IMR-90 (cell line): ENCODE measurements around the gene RHBDL1. TPM values are rescaled to one million over a fixed set of nuclear protein-coding genes. Genes with fewer than 3 reads are reported as not detected.
A peak's percentile ranks its signal among the peaks of the same experiment; 100 is the strongest.

Experiments used
- ATAC-seq: fragments of 200-7000 bp; cut with Tn5 transposase; 2 replicates; pipeline ENCODE4 v1.9.1; 2020; ENCODE audit warnings: low read depth, mild to moderate bottlenecking, moderate library complexity
- BruUV-seq: library from RNA; stranded (reverse); fragments of 400-500 nt; replicated peaks from 2 replicates; lab custom pipeline; 2021; lab: Mats Ljungman, UMichigan
- CTCF ChIA-PET: fragments of 300-600 bp; formaldehyde crosslinking; extraction: SDS; loops from one replicate; lab custom pipeline; 2021; ENCODE audit warnings: antibody characterized with exemption; lab: Yijun Ruan, JAX
- POLR2A ChIA-PET: fragments of 300-600 bp; sonication (Branson Sonifier 250); formaldehyde crosslinking; loops from one replicate; lab custom pipeline; 2022; ENCODE audit warnings: antibody characterized with exemption; ENCODE audit not compliant: unreplicated experiment; lab: Charles Lee
- DNase-seq: peaks from one replicate; pipeline ENCODE4 v3.0.0; 2013
- H2AFZ ChIP-seq: replicated peaks from 2 replicates; pipeline ENCODE3; 2013; ENCODE audit warnings: low read length, mild to moderate bottlenecking; ENCODE audit not compliant: poor library complexity
- H2AK5ac ChIP-seq: 2 replicates; pipeline ENCODE4 v1.6.1; 2013; ENCODE audit warnings: low read depth, low read length, inconsistent platforms
- H2AK9ac ChIP-seq: replicated peaks from 2 replicates; pipeline ENCODE3; 2013; ENCODE audit warnings: mild to moderate bottlenecking, low read depth, low read length, moderate library complexity; ENCODE audit not compliant: poor library complexity
- H2BK120ac ChIP-seq: 2 replicates; pipeline ENCODE4 v1.6.1; 2013; ENCODE audit warnings: low read depth, low read length, inconsistent platforms
- H2BK15ac ChIP-seq: 3 replicates; pipeline ENCODE4 v1.6.1; 2013; ENCODE audit warnings: low read depth, low read length, inconsistent platforms
- H2BK20ac ChIP-seq: 2 replicates; pipeline ENCODE4 v1.6.1; 2013; ENCODE audit warnings: low read depth, mild to moderate bottlenecking, inconsistent platforms, low read length, moderate library complexity
- H2BK5ac ChIP-seq: 2 replicates; pipeline ENCODE4 v1.6.1; 2013; ENCODE audit warnings: mild to moderate bottlenecking, low read depth, low read length, inconsistent platforms; ENCODE audit not compliant: poor library complexity, severe bottlenecking
- H3K14ac ChIP-seq: replicated peaks from 2 replicates; pipeline ENCODE4 v1.6.1; 2013; ENCODE audit warnings: low read depth, low read length, inconsistent platforms
- H3K18ac ChIP-seq: 2 replicates; pipeline ENCODE4 v1.6.1; 2013; ENCODE audit warnings: low read depth, low read length, control low read depth
- H3K23ac ChIP-seq: 2 replicates; pipeline ENCODE4 v1.6.1; 2013; ENCODE audit warnings: low read depth, low read length, inconsistent platforms
- H3K27ac ChIP-seq: 2 replicates; pipeline ENCODE4 v1.5.1; 2013; ENCODE audit warnings: mild to moderate bottlenecking, control low read depth, low read length; ENCODE audit not compliant: insufficient read depth
- H3K27me3 ChIP-seq: 2 replicates; pipeline ENCODE4 v1.6.1; 2013; ENCODE audit warnings: low read length; ENCODE audit not compliant: control insufficient read depth, insufficient read depth
- H3K36me3 ChIP-seq: 2 replicates; pipeline ENCODE4 v1.6.1; 2013; ENCODE audit warnings: low read length, mixed read lengths; ENCODE audit not compliant: control insufficient read depth, insufficient read depth
- H3K4ac ChIP-seq: 2 replicates; pipeline ENCODE4 v1.6.1; 2013; ENCODE audit warnings: low read depth, low read length, inconsistent platforms
- H3K4me1 ChIP-seq: 2 replicates; pipeline ENCODE4 v1.6.1; 2013; ENCODE audit warnings: low read length, mixed read lengths; ENCODE audit not compliant: control insufficient read depth, insufficient read depth
- H3K4me2 ChIP-seq: 2 replicates; pipeline ENCODE4 v1.6.1; 2013; ENCODE audit warnings: low read depth, mild to moderate bottlenecking, control low read depth, low read length, moderate library complexity
- H3K4me3 ChIP-seq: 2 replicates; pipeline ENCODE4 v1.5.1; 2013; ENCODE audit warnings: low read depth, mild to moderate bottlenecking, control low read depth, low read length, moderate library complexity; ENCODE audit not compliant: insufficient read depth
- H3K56ac ChIP-seq: 2 replicates; pipeline ENCODE4 v1.6.1; 2013; ENCODE audit warnings: low read length, inconsistent platforms; ENCODE audit not compliant: insufficient read depth; ENCODE audit errors: extremely low read depth
- H3K79me1 ChIP-seq, 2 experiments: 2 replicates each; pipeline ENCODE4 v1.6.1; 2013; ENCODE audit warnings: low read length in 2 of 2, inconsistent platforms in 1 of 2, low read depth in 1 of 2
- H3K9ac ChIP-seq: 2 replicates; pipeline ENCODE4 v1.6.1; 2013; ENCODE audit warnings: low read depth, low read length, control low read depth
- H3K9me1 ChIP-seq: 2 replicates; pipeline ENCODE4 v1.6.1; 2013; ENCODE audit warnings: low read length, inconsistent platforms; ENCODE audit not compliant: insufficient read depth
- H3K9me3 ChIP-seq: 2 replicates; pipeline ENCODE4 v1.6.1; 2013; ENCODE audit warnings: low read length; ENCODE audit not compliant: control insufficient read depth, insufficient read depth
- H4K20me1 ChIP-seq: 2 replicates; pipeline ENCODE4 v1.6.1; 2013; ENCODE audit warnings: low read length, inconsistent platforms; ENCODE audit not compliant: insufficient read depth
- H4K5ac ChIP-seq: 2 replicates; pipeline ENCODE4 v1.6.1; 2013; ENCODE audit warnings: mild to moderate bottlenecking, low read depth, low read length, control low read depth
- H4K8ac ChIP-seq, 2 experiments: 2 replicates each; pipeline ENCODE4 v1.6.1; 2013; ENCODE audit warnings: low read depth in 2 of 2, low read length in 2 of 2, control low read depth in 1 of 2, inconsistent platforms in 1 of 2
- H4K91ac ChIP-seq: 2 replicates; pipeline ENCODE4 v1.6.1; 2013; ENCODE audit warnings: low read depth, low read length, inconsistent platforms; ENCODE audit not compliant: insufficient read depth
- BHLHE40 ChIP-seq: fragments of 150-350 bp; IDR thresholded peaks from 2 replicates; pipeline ENCODE4 v1.6.1; 2016; ENCODE audit warnings: mild to moderate bottlenecking, low read depth, low read length
- CEBPB ChIP-seq: IDR thresholded peaks from 2 replicates; pipeline ENCODE4 v1.6.1; 2012; ENCODE audit warnings: low read depth, low read length, improper control_type of control experiment
- CHD1 ChIP-seq: IDR thresholded peaks from 2 replicates; pipeline ENCODE4 v1.6.1; 2012; ENCODE audit warnings: low read depth, low read length, improper control_type of control experiment
- FOS ChIP-seq: fragments of 150-350 bp; IDR thresholded peaks from 2 replicates; pipeline ENCODE4 v1.6.1; 2016; ENCODE audit warnings: low read depth, low read length
- MAZ ChIP-seq: IDR thresholded peaks from 2 replicates; pipeline ENCODE4 v1.6.1; 2012; ENCODE audit warnings: low read depth, mild to moderate bottlenecking, low read length, improper control_type of control experiment, moderate library complexity, borderline replicate concordance
- MXI1 ChIP-seq: IDR thresholded peaks from 2 replicates; pipeline ENCODE4 v1.6.1; 2012; ENCODE audit warnings: low read depth, mild to moderate bottlenecking, low read length, moderate library complexity, borderline replicate concordance
- NFE2L2 ChIP-seq: fragments of 150-350 bp; IDR thresholded peaks from 2 replicates; pipeline ENCODE4 v1.6.1; 2016; ENCODE audit warnings: low read depth, mild to moderate bottlenecking, low read length
- POLR2A ChIP-seq: IDR thresholded peaks from 2 replicates; pipeline ENCODE4 v1.6.1; 2012; ENCODE audit warnings: mild to moderate bottlenecking, low read depth, low read length
- RAD21 ChIP-seq: IDR thresholded peaks from 2 replicates; pipeline ENCODE4 v1.6.1; 2012; ENCODE audit warnings: low read length, improper control_type of control experiment
- RCOR1 ChIP-seq: IDR thresholded peaks from 2 replicates; pipeline ENCODE4 v1.6.1; 2012; ENCODE audit warnings: mild to moderate bottlenecking, low read length, improper control_type of control experiment; ENCODE audit not compliant: insufficient replicate concordance
- RFX5 ChIP-seq: IDR thresholded peaks from 2 replicates; pipeline ENCODE4 v1.8.0; 2012; ENCODE audit warnings: low read depth, mild to moderate bottlenecking, low read length, moderate library complexity
- SMC3 ChIP-seq: fragments of 150-350 bp; IDR thresholded peaks from 2 replicates; pipeline ENCODE4 v1.6.1; 2016; ENCODE audit warnings: low read depth, mild to moderate bottlenecking, antibody characterized with exemption, low read length, moderate library complexity
- WGBS, 2 experiments: methylation state at CpG; one replicate each; pipeline versions ENCODE4 v1.1.5 to v1.1.7; 2013; ENCODE audit warnings: missing lambda C conversion rate in 2 of 2; ENCODE audit not compliant: insufficient read length in 1 of 2; ENCODE audit errors: extremely low coverage in 2 of 2; 5-methylcytosine and 5-hydroxymethylcytosine counted together
- dilution Hi-C: fragments of 300-500 bp; cut with HindIII; formaldehyde crosslinking; loops from one replicate; pipeline ENCODE4 v1.14.3; 2018; ENCODE audit warnings: low sequenced_read_pairs; ENCODE audit not compliant: unreplicated experiment
- in situ Hi-C: fragments of 300-500 bp; cut with MboI; formaldehyde crosslinking; loops from 3 replicates; pipeline ENCODE4 v1.14.3; 2019; ENCODE audit warnings: low sequenced_read_pairs, inconsistent platforms, mixed read lengths
- intact Hi-C: fragments of 100-400 bp; cut with micrococcal nuclease; formaldehyde crosslinking; loops from 2 replicates; pipeline ENCODE4 v1.10.0; 2022
- polyA plus RNA-seq, 3 experiments: library from polyadenylated mRNA; depleted of rRNA; stranded (reverse); fragments of >200 nt; gene quantifications; 2 replicates each; pipeline ENCODE4 v1.2.3, GENCODE V29; 2012; ENCODE audit warnings: low replicate concordance in 1 of 3
- total RNA-seq: library from RNA; depleted of rRNA; stranded (reverse); fragments of >200 nt; gene quantifications from 2 replicates; pipeline ENCODE4 v1.2.3, GENCODE V29; 2012
- TF ChIP-seq, protein P1 (sequence below): conservative IDR thresholded peaks from 2 replicates; pipeline ENCODE4 v1.5.1; 2012; ENCODE audit warnings: mild to moderate bottlenecking, low read depth, low read length, improper control_type of control experiment
- TF ChIP-seq, protein P2 (sequence below): fragments of 150-350 bp; IDR thresholded peaks from 2 replicates; pipeline ENCODE4 v1.6.1; 2017; ENCODE audit warnings: mild to moderate bottlenecking, antibody characterized with exemption, low read length, low read depth
- TF ChIP-seq, protein P3 (sequence below): fragments of 150-350 bp; IDR thresholded peaks from 2 replicates; pipeline ENCODE4 v1.6.1; 2016; ENCODE audit warnings: low read depth, mild to moderate bottlenecking, low read length, moderate library complexity, borderline replicate concordance

Gene RHBDL1
- total and polyA plus RNA-seq, 2 of the 4 experiments (the other 2 are of a cell fraction), result 0.72 to 4.1 TPM

DNA sequence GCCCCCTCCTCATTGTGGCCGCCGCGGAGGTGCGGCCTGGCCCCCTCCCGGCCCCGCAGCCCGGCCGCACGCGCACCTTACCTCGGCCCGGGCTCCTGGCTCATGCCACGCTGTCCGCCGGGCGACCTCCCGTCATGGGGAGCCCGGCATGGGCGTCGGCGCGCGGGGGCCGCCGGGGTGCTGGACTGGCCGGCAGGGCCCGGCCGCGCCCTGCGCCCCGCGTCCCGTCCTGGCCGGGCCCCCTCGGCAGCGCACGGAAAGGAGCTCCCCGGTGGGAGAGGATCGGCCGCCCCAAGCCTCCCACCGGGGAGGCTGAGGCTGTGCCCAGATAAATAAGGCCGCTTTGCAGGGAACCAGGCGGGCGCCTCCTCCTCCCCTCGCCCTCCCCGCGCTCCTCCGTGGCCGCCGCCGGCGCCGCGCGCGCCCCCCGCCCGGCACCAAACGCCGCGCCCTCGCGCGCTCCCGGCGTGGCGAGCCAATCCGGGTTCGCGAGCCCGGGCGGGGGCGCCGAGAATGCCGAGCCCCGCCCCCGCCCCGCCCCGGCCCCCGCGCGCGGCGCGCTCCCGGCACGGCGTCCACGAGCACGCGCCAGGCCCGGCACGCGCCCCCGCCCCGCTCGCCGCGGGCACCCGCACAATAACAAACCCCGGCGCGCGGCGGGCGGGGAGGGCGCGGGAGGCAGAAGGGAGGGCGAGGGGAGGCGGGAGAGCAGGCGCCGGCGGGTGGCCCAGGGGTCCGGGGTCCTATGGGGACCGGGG lies 30.1 kb downstream of the RHBDL1 start, which contains the start of gene FBXL16:
TSS of gene FBXL16 (minus strand) at position 371 of the 758 bp plus-strand sequence. CDS start 8,396 bp downstream, outside the sequence.
- in situ Hi-C loops, result loop anchor here (25.0 kb wide), 1 partner anchor 357 kb away; the partner anchor contains the start of gene SSTR5
- Histone ChIP-seq H3K4me2 (no peak within 1 kb of the TSS), H4K5ac (no peak within 1 kb of the TSS), H2BK120ac (no peak within 1 kb of the TSS), H4K8ac (no peak within 1 kb of the TSS), H2AFZ (no peak within 1 kb of the TSS), H2AK9ac (peak within 1 kb of the TSS; percentile 24), H3K56ac (no peak within 1 kb of the TSS), H3K18ac (no peak within 1 kb of the TSS), H2BK15ac (no peak within 1 kb of the TSS), H3K9me3 (no peaks in the 10 kb centered on the region), H3K4me3 (peak within 1 kb of the TSS; percentile 32; the same call in 1 of the 2 replicates), H3K27ac (no peak within 1 kb of the TSS), H3K4me1 (peaks cover 5% of the 10 kb centered on the region; the same call in 1 of the 2 replicates), H2AK5ac (no peak within 1 kb of the TSS), H3K23ac (no peak within 1 kb of the TSS), H3K4ac (no peak within 1 kb of the TSS), H4K20me1 (peaks cover 18% of the 10 kb centered on the region; the same call in 1 of the 2 replicates), H3K36me3 (no peaks in the 10 kb centered on the region), H2BK20ac (no peak within 1 kb of the TSS), H4K91ac (no peak within 1 kb of the TSS), H2BK5ac (no peak within 1 kb of the TSS), H3K27me3 (peaks cover 64% of the 10 kb centered on the region), H3K9me1 (no peaks in the 10 kb centered on the region), H3K79me1 (no peaks in the 10 kb centered on the region), H3K14ac (no peak within 1 kb of the TSS), H3K9ac (no peak within 1 kb of the TSS)
- POLR2A ChIA-PET, result no interaction called here
- dilution Hi-C loops, result no loop called here
- ATAC-seq (peak; percentile 4; the same call in 1 of the 2 replicates), DNase-seq (no peak)
- WGBS, 2 experiments, result 1% methylated on average over 21 of the region's 115 CpGs; no CpG with 5 or more reads in 1 of the 2 experiments
- BruUV-seq, result no TSS peak
- intact Hi-C loops, result no loop called here
- CTCF ChIA-PET, result no interaction called here
- TF ChIP-seq NFE2L2 (no peak), MAZ (no peak), RAD21 (no peak), CEBPB (no peak), RFX5 (no peak), SMC3 (no peak), MXI1 (no peak), RCOR1 (no peak), BHLHE40 (no peak), POLR2A (no peak), CHD1 (no peak), FOS (no peak)
- TF ChIP-seq, protein P1, sequence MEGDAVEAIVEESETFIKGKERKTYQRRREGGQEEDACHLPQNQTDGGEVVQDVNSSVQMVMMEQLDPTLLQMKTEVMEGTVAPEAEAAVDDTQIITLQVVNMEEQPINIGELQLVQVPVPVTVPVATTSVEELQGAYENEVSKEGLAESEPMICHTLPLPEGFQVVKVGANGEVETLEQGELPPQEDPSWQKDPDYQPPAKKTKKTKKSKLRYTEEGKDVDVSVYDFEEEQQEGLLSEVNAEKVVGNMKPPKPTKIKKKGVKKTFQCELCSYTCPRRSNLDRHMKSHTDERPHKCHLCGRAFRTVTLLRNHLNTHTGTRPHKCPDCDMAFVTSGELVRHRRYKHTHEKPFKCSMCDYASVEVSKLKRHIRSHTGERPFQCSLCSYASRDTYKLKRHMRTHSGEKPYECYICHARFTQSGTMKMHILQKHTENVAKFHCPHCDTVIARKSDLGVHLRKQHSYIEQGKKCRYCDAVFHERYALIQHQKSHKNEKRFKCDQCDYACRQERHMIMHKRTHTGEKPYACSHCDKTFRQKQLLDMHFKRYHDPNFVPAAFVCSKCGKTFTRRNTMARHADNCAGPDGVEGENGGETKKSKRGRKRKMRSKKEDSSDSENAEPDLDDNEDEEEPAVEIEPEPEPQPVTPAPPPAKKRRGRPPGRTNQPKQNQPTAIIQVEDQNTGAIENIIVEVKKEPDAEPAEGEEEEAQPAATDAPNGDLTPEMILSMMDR, result no peak
- TF ChIP-seq, protein P2, sequence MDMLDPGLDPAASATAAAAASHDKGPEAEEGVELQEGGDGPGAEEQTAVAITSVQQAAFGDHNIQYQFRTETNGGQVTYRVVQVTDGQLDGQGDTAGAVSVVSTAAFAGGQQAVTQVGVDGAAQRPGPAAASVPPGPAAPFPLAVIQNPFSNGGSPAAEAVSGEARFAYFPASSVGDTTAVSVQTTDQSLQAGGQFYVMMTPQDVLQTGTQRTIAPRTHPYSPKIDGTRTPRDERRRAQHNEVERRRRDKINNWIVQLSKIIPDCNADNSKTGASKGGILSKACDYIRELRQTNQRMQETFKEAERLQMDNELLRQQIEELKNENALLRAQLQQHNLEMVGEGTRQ, result no peak
- TF ChIP-seq, protein P3, sequence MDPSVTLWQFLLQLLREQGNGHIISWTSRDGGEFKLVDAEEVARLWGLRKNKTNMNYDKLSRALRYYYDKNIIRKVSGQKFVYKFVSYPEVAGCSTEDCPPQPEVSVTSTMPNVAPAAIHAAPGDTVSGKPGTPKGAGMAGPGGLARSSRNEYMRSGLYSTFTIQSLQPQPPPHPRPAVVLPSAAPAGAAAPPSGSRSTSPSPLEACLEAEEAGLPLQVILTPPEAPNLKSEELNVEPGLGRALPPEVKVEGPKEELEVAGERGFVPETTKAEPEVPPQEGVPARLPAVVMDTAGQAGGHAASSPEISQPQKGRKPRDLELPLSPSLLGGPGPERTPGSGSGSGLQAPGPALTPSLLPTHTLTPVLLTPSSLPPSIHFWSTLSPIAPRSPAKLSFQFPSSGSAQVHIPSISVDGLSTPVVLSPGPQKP, result no peak
